T-cell (primary cell): Measurements from ENCODE around the gene DYNC1I1. TPM values are rescaled to one million over a fixed set of nuclear protein-coding genes. Genes with fewer than 3 reads are reported as not detected.
A peak's percentile ranks its signal among the peaks of the same experiment; 100 is the strongest.

Experiments
- ATAC-seq, 4 experiments: fragments of 200-7000 bp in 3 of 4; fragments of 150-1000 bp in 1 of 4; cut with Tn5 transposase; replicated peaks in 1 of 4; 1 replicate in 3 of 4; 2 replicates in 1 of 4; pipeline ENCODE4 v1.10.0; 2021; ENCODE audit warnings: moderate library complexity in 3 of 4, mild to moderate bottlenecking in 2 of 4, moderate number of reproducible peaks in 1 of 4
- CTCF ChIA-PET, 2 donors: fragments of 300-600 bp; sonication (Branson Sonifier 250); formaldehyde crosslinking; loops; one replicate each; lab custom pipeline; 2022; ENCODE audit warnings: antibody characterized with exemption in 2 of 2; lab: Charles Lee
- POLR2A ChIA-PET, 2 donors: fragments of 300-600 bp; sonication (Branson Sonifier 250); formaldehyde crosslinking; loops; one replicate each; lab custom pipeline; 2022; ENCODE audit warnings: antibody characterized with exemption in 2 of 2; lab: Charles Lee
- DNase-seq, 35 experiments: peaks; one replicate each; pipeline versions ENCODE4 v3.0.0 to v3.0.0-alpha.2; 2013 to 2023
- H3K27ac ChIP-seq: one replicate; pipeline ENCODE4 v1.5.1; 2013; ENCODE audit warnings: low read length
- H3K27me3 ChIP-seq, 2 experiments: replicated peaks in 1 of 2; 1 replicate in 1 of 2; 2 replicates in 1 of 2; pipeline versions ENCODE4 v1.6.1 to v1.7.0; 2013; ENCODE audit warnings: low read length in 1 of 2, mixed read lengths in 1 of 2; ENCODE audit not compliant: control insufficient read depth in 2 of 2, insufficient read depth in 2 of 2; ENCODE audit errors: extremely low read depth in 1 of 2
- H3K36me3 ChIP-seq, 2 donors: 1 replicate in 1 of 2; 2 replicates in 1 of 2; pipeline versions ENCODE4 v1.6.1 to v1.7.0; 2013; ENCODE audit warnings: low read length in 1 of 2; ENCODE audit not compliant: control insufficient read depth in 2 of 2, insufficient read depth in 1 of 2; ENCODE audit errors: extremely low read depth in 1 of 2
- H3K4me1 ChIP-seq, 2 experiments: 1 replicate in 1 of 2; 2 replicates in 1 of 2; pipeline versions ENCODE4 v1.6.1 to v1.7.0; 2013; ENCODE audit warnings: low read length in 2 of 2, mixed read lengths in 1 of 2; ENCODE audit not compliant: insufficient read depth in 2 of 2, control insufficient read depth in 1 of 2; ENCODE audit errors: extremely low read depth in 1 of 2
- H3K4me3 ChIP-seq, 2 donors: 1 replicate in 1 of 2; 2 replicates in 1 of 2; pipeline versions ENCODE4 v1.5.1 to v1.7.0; 2013; ENCODE audit warnings: mild to moderate bottlenecking in 2 of 2, low read length in 1 of 2, moderate library complexity in 1 of 2; ENCODE audit not compliant: control insufficient read depth in 1 of 2; ENCODE audit errors: extremely low read depth in 1 of 2
- H3K9me3 ChIP-seq: 2 replicates; pipeline ENCODE4 v1.7.0; 2013
- H3K27ac Mint-ChIP-seq, 2 donors: one replicate each; pipeline ENCODE4 v1.8.0; 2020 to 2021; ENCODE audit warnings: mild to moderate bottlenecking in 2 of 2, mixed read lengths in 2 of 2
- H3K27me3 Mint-ChIP-seq, 2 donors: one replicate each; pipeline ENCODE4 v1.8.0; 2021 to 2022; ENCODE audit warnings: mixed read lengths in 2 of 2
- H3K36me3 Mint-ChIP-seq: one replicate; pipeline ENCODE4 v1.8.0; 2021; ENCODE audit warnings: mixed read lengths
- H3K4me1 Mint-ChIP-seq, 3 donors: one replicate each; pipeline ENCODE4 v1.8.0; 2020 to 2022; ENCODE audit warnings: mixed read lengths in 3 of 3, mild to moderate bottlenecking in 1 of 3
- H3K4me3 Mint-ChIP-seq, 3 donors: one replicate each; pipeline ENCODE4 v1.8.0; 2020 to 2022; ENCODE audit warnings: mild to moderate bottlenecking in 3 of 3, mixed read lengths in 3 of 3, moderate library complexity in 3 of 3
- H3K9me3 Mint-ChIP-seq, 3 donors: one replicate each; pipeline ENCODE4 v1.8.0; 2020 to 2022; ENCODE audit warnings: mixed read lengths in 3 of 3
- WGBS: methylation state at CpG from one replicate; pipeline ENCODE4 v1.1.5; 2013; ENCODE audit warnings: missing lambda C conversion rate; ENCODE audit not compliant: insufficient coverage; 5-methylcytosine and 5-hydroxymethylcytosine counted together
- total RNA-seq, 35 experiments: library from RNA in 6 of 35; stranded (reverse) in 6 of 35; fragments of 120-200 nt in 1 of 35; gene quantifications; one replicate each; pipeline versions ENCODE4 v1.2.1 to v1.2.4 and lab custom pipeline; 2013 to 2026

The DYNC1I1 gene
- total RNA-seq, 5 donors from 2014 or later (not counting 1 experiment from before 2014, with no cell fraction given): 0.16 TPM; not detected in 4

DNA sequence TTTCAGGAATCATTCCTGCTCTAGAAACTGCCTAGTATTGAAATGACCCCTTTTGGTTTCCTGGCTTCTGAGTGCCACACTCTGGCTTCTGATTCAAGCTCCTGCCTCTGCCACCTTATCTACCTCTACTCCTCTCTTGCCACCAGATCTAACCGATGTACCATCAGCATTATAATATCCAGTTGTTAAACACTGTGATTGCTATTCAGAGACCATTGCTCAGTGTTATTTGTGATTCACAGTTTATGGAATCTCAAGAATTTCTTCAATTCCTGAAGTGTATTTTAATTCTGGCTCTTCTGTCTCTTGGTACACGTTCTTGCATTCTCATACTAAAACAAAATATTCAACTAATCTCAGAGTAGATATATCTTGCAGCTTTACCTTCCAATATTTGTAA, 88.7 kb downstream of the DYNC1I1 start:
- Mint-ChIP-seq H3K36me3 (no peaks in the 10 kb centered on the region), H3K4me1 (no peaks in the 10 kb centered on the region), H3K4me3 (no peak overlapping the region), H3K9me3 (peaks cover 5 to 9% (median 8%) of the 10 kb centered on the region in 3 donors), H3K27ac (no peak overlapping the region), H3K27me3 (peaks cover 2 to 4% of the 10 kb centered on the region in 2 donors)
- DNase-seq: no peak
- no CpG with 5 or more reads among the region's 2 CpGs for WGBS
- H3K36me3 ChIP-seq: no peaks in the 10 kb centered on the region
- no peak for ATAC-seq
- ChIA-PET POLR2A (no interaction called here), CTCF (no interaction called here)
- H3K9me3 ChIP-seq: no peaks in the 10 kb centered on the region
- no peak overlapping the region for H3K27ac ChIP-seq
- H3K4me3 ChIP-seq: no peak overlapping the region
- H3K27me3 ChIP-seq: peaks cover 0 to 4% of the 10 kb centered on the region in 2 experiments
- H3K4me1 ChIP-seq: no peaks in the 10 kb centered on the region

DNA sequence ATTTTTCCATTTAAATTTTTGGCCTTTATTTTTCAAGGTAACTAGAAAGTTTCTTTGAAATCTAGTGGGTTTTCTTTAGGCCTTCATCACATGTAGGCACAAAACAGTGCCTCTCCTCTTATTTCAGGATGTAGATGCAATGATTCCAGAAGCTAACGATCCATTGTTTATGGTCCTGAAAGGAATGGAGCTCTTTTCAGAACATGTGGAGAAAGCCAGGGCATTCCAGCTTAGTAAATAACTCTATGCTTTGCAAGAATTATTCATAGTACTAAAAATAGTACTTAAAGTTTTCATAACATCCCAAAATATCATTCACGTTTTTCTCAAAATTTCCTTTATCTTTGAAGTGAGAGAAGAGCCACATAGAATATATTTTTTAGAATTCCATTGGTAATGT, 91.3 kb downstream of the DYNC1I1 start:
- H3K4me3 ChIP-seq: no peak overlapping the region
- H3K27ac ChIP-seq: no peak overlapping the region
- no peaks in the 10 kb centered on the region for H3K36me3 Mint-ChIP-seq
- CTCF ChIA-PET: no interaction called here
- no peak for ATAC-seq
- DNase-seq: no peak
- no peak overlapping the region for H3K27ac Mint-ChIP-seq
- H3K4me3 Mint-ChIP-seq: no peak overlapping the region
- peaks cover 5 to 9% (median 8%) of the 10 kb centered on the region in 3 donors for H3K9me3 Mint-ChIP-seq
- WGBS: no CpG with 5 or more reads among the region's 2 CpGs
- H3K27me3 ChIP-seq: peaks cover 0 to 4% of the 10 kb centered on the region in 2 experiments
- H3K9me3 ChIP-seq: no peaks in the 10 kb centered on the region
- H3K4me1 ChIP-seq: no peaks in the 10 kb centered on the region
- POLR2A ChIA-PET: no interaction called here
- H3K4me1 Mint-ChIP-seq: no peaks in the 10 kb centered on the region
- H3K36me3 ChIP-seq: no peaks in the 10 kb centered on the region
- peaks cover 2 to 4% of the 10 kb centered on the region in 2 donors for H3K27me3 Mint-ChIP-seq

DNA sequence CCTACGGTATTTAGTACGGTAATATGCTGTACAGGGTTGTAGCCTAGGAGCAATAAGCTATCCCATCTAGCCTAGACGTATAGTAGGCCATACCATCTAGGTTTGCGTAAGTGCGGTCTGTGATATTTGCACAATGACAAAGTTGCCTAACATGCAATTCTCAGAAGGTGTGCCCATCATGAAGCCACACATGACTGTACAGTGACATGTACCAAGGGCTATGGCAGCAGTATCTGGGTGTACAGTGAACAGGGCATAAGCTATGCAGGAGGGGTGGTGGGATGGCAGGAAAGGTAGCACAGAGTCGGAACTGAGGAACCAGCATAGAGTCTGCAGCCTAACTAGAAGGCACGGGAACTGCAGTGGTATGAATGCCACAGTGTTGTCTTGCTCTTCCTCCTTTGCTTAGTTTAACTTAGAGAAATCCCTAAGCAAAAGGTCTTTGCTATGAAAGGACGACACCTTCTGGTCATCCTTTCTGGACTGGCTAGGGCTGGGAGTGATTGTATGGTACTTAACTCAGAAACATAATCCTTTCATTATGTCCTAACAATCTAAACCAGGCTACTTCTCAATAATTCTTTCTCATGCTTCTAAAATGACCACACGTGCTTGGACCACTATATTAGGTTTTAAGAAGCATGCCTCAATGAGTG, 93.5 kb downstream of the DYNC1I1 start:
- no peak overlapping the region for H3K4me3 Mint-ChIP-seq

DNA sequence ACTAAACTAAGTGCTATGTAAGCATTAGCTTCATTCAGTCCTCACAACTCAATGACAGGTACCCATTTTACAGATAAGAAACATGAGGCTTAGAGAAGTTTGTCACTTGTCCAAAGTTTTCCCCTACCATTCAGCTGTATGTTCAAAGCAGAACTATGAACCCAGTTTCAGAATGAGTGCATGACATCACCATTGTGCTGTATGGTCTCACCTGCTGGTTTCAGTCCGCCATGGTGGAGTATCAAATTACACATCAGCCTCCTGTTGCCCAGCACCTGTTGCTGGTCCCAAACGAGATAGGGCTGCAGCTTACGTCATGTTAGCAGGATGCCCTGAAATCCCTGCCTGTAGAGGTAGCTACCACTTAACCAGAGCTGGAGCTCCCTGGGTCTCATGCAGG, 95.0 kb downstream of the DYNC1I1 start:
- no peaks in the 10 kb centered on the region for H3K9me3 Mint-ChIP-seq
- Histone ChIP-seq H3K4me3 (no peak overlapping the region), H3K36me3 (no peaks in the 10 kb centered on the region), H3K27me3 (peaks cover 0 to 2% of the 10 kb centered on the region in 2 experiments), H3K27ac (no peak overlapping the region), H3K4me1 (no peaks in the 10 kb centered on the region), H3K9me3 (no peaks in the 10 kb centered on the region)
- no peak overlapping the region for H3K4me3 Mint-ChIP-seq
- DNase-seq: no peak
- no peak overlapping the region for H3K27ac Mint-ChIP-seq
- peaks cover 0 to 2% of the 10 kb centered on the region in 2 donors for H3K27me3 Mint-ChIP-seq
- no peaks in the 10 kb centered on the region for H3K4me1 Mint-ChIP-seq
- 48% methylated on average over 3 of the region's 3 CpGs for WGBS
- ChIA-PET CTCF (interaction anchor here in 1 of 2 donors (0.6 kb wide), 1 partner anchor 1942 kb away, joined by 3 read pairs; no protein-coding TSS in a partner anchor), POLR2A (interaction anchor here in 1 of 2 donors (0.6 kb wide), 1 partner anchor 1011 kb away, joined by 5 read pairs; no protein-coding TSS in a partner anchor)
- no peak for ATAC-seq
- no peaks in the 10 kb centered on the region for H3K36me3 Mint-ChIP-seq

More for the DNA sequence above, 93.5 kb downstream of the DYNC1I1 start:
- ATAC-seq (no peak), DNase-seq (no peak)
- H3K36me3 ChIP-seq: no peaks in the 10 kb centered on the region
- Mint-ChIP-seq H3K9me3 (no peaks in the 10 kb centered on the region), H3K27ac (no peak overlapping the region), H3K27me3 (peaks cover 0 to 2% of the 10 kb centered on the region in 2 donors), H3K36me3 (no peaks in the 10 kb centered on the region), H3K4me1 (no peaks in the 10 kb centered on the region)
- H3K27me3 ChIP-seq: no peaks in the 10 kb centered on the region
- no peaks in the 10 kb centered on the region for H3K9me3 ChIP-seq
- ChIA-PET CTCF (interaction anchor here in 1 of 2 donors (0.6 kb wide), 1 partner anchor 142 kb away, joined by 3 read pairs; no protein-coding TSS in a partner anchor), POLR2A (no interaction called here)
- 83% methylated on average over 4 of the region's 9 CpGs for WGBS
- H3K4me3 ChIP-seq: no peak overlapping the region
- H3K27ac ChIP-seq: no peak overlapping the region
- H3K4me1 ChIP-seq: no peaks in the 10 kb centered on the region

DNA sequence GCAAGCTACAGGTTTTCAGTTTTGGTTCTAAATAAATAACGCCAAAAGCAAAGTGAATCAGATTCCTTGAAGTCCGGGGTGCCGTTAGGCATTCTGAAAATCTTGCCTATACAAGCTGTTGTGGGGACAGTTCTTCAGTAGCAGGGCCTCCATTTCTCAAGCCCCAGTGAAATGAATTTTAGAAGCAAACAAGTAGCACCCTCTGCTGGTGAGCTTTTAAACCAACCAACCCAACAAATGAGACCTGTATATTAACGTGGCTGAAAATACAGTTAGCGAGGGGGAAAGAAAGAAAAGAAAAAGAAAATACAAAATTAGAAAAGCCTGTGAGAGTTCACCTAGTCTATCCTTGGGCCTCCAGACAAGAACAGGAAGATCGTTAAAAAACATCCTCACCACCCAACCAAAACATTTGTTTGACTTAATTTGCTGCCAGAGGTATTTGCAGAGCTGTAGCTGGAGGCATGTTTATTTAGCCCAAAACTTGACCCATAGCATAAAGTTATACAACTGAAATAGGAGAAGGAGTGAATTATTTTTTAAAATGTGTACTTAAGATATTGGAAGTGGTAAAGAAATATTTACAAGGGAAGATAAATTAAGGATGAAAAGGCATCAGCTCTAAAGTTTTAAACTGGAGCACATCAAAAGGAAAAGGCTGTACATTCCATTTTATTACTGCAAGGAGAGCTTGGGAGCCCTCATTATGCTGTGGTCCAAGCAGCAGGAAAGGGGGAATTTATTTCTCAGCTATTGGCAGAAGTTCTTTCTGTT, 98.9 kb downstream of the DYNC1I1 start:
- 38% methylated on average over 2 of the region's 6 CpGs for WGBS
- Histone ChIP-seq H3K27ac (no peak overlapping the region), H3K36me3 (no peaks in the 10 kb centered on the region), H3K4me3 (no peak overlapping the region), H3K9me3 (no peaks in the 10 kb centered on the region), H3K4me1 (no peaks in the 10 kb centered on the region), H3K27me3 (peaks cover 0 to 2% of the 10 kb centered on the region in 2 experiments)
- Mint-ChIP-seq H3K27me3 (peaks cover 9 to 11% of the 10 kb centered on the region in 2 donors), H3K27ac (no peak overlapping the region), H3K4me1 (no peaks in the 10 kb centered on the region), H3K36me3 (no peaks in the 10 kb centered on the region), H3K4me3 (no peak overlapping the region), H3K9me3 (no peaks in the 10 kb centered on the region)
- CTCF ChIA-PET: interaction anchor here (0.6 to 1.7 kb wide), 3 partner anchors 35 to 362 kb away, joined by 3 to 7 read pairs (median 4); no protein-coding TSS in a partner anchor
- POLR2A ChIA-PET: no interaction called here
- ATAC-seq (no peak), DNase-seq (peak in 1 of 35 experiments; percentile 9)

DNA sequence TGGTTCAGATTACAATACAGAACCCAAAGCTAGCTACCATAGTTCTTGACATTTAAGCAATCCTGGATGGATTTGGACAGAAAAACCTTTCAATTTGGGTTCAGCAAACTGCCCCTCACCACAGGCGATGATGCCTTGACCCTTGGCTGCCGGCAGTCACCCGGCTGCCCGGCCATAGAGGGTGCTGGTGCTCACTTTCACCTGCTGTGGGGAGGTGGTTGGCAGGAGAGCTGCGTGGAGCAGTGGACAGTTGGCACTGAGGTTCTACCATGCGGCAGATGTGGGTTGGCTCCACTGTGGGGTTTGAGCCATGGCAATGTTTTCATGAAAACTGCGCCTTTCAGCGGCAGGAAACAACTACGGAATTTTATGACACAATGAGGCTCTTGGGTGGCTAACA, 99.5 kb downstream of the DYNC1I1 start:
- Histone ChIP-seq H3K36me3 (no peaks in the 10 kb centered on the region), H3K4me3 (no peak overlapping the region), H3K9me3 (no peaks in the 10 kb centered on the region), H3K27ac (no peak overlapping the region), H3K4me1 (no peaks in the 10 kb centered on the region), H3K27me3 (peaks cover under 1 to 2% of the 10 kb centered on the region in 2 experiments)
- 94% methylated on average over 4 of the region's 9 CpGs for WGBS
- ATAC-seq (no peak), DNase-seq (no peak)
- Mint-ChIP-seq H3K36me3 (no peaks in the 10 kb centered on the region), H3K4me3 (no peak overlapping the region), H3K27ac (no peak overlapping the region), H3K27me3 (peaks cover 9 to 13% of the 10 kb centered on the region in 2 donors), H3K9me3 (no peaks in the 10 kb centered on the region), H3K4me1 (no peaks in the 10 kb centered on the region)
- CTCF ChIA-PET: interaction anchor here (0.9 to 1.7 kb wide), 2 partner anchors 360 to 363 kb away, joined by 3 to 7 read pairs; no protein-coding TSS in a partner anchor
- POLR2A ChIA-PET: no interaction called here
